Kasumi-1 (cell line): ENCODE results near the gene KANK4.
"Not testable (repeated sequence)": the region's sequence is repeated elsewhere in the genome, so short reads cannot be mapped to it uniquely, and the experiment has no call there.

Experiments
- DNase-seq, 2 experiments: peaks; one replicate each; lab custom pipeline; 2025; lab: John Stamatoyannopoulos, UW

The KANK4 gene

DNA sequence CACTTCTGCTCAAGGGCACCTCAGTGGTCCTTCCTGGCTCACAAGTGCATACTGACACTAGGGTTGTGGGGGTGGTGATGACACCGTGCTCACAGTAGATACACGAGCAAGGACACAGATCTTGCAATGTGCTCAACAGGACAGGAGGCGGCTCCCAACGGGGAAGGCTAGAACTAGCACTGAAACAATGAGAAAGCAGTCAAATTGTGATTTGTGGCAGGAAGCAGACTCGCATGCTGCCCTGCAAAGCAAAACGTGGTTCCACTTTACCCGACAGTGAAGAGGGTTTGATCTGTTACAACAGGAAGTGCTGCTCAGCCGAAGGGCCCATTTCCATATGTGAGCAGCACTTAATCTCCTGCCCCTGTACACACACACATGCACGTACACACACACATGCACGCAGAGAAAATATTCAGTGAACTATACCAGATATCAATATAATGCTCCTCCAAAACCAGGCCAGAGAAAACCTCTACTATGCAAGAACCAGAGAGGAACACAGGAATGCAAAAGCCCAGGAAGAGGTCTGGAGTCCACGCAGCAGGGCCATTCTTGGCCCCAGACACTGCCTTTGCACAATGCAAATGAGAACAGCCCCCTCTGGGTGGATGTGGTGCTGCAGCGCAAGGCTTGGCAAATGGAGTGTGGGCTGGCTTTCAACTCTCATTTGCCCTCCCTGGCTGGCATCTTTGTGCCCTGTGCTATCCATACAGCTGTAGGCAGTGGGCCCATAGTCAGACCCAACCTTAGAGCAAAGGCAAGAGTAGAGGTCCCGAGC is 47.1 kb downstream of the KANK4 start:
- peak; percentile 97 to 98 for DNase-seq

GRCh38 chr1:62271134-62271533 is 48.1 kb downstream of the KANK4 start:
- DNase-seq = no peak

DNA sequence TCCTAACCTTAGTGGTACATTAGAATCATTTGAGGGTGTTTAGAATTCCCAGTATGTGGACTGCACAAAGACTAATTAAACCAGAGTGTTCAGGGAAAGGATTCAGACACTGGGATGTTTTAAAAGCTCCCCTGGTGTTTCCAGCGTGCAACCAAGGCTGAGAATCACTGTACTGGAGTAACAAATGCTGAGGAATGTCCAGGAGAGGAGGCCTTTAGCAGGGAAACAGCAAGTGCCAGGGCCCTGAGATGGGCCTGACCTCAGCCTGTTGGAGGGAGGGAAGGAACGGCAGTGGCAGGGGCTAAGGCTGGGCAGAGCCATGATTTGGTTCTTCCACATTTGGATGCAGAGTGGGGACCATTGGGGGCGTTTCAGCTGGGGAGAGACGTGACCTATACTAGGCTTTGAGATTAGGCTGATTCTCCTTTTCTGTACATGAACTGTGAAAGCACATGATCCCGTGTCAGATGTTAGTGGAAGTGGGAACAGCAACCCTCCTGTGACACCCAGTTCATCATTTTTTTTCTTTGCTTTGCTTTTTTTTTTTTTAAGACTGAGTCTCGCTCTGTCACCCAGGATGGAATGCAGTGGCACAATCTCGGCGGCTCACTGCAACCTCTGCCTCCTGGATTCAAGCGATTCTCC is 49.3 kb downstream of the KANK4 start:
- DNase-seq = no peak

- no peak for DNase-seq
These were observed 49.8 kb downstream of the KANK4 start for GRCh38 chr1:62269439-62269838.

DNA sequence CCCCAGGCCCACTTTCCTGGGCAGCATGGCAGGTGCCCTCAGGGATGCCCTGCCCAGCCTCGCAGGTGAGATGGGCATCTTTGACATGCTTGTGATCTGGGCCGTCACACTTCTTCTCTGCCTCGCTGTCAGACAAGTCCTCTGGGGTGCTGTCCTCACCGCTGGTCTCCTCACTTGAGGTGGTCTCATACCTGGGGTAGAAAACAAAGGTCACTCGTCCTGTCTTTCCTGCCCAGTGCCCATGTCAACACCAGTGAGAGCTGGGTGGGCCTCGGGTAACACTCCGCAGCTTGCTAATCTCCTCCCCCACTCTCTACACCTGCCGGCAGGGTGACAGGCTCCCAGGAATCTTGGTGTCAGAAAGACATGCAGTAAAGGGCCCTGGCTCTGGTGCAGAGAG is 50.9 kb downstream of the KANK4 start:
- DNase-seq = no peak

DNA sequence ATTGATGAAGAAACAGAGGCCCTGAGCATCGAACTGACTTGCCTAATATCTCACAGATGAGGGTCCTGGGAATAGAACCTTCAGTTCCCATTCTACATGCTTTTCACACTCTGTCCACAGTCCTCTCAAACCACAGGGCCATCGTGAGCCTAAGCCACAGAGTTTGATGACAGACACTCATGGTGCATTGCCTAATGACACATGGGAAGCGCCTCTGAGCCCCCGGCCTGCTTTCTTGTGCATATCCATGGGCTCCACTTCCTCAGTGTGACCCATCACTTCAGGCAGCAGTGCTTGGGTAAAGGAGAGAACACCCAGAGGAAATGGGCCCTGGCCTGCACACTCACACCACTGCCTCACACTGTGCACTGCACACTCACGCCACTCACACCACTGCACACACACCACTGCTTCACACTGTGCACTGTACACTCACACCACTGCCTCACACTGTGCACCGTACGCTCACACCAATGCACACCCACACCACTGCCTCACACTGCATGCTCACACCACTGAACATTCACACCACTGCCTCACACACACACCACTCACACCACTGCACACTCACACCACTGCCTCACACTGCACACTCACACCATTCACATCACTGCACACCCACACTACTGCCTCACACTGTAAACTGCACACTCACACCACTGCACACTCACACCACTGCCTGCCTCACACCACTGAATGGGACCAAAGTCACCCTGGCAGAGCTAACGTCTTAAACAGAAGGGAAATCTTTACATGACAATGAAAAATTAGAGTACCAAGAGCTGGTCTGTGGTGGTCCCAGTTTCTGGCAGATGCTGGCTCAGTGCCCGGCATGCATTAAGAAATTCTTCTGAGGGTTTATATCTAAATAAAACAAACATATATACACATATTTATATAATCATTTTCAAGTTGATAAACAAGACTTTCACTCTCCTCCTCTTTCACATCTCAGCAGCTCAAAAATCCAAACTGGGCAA is 53.0 kb downstream of the KANK4 start:
- DNase-seq = peak; percentile 13 to 16

DNA sequence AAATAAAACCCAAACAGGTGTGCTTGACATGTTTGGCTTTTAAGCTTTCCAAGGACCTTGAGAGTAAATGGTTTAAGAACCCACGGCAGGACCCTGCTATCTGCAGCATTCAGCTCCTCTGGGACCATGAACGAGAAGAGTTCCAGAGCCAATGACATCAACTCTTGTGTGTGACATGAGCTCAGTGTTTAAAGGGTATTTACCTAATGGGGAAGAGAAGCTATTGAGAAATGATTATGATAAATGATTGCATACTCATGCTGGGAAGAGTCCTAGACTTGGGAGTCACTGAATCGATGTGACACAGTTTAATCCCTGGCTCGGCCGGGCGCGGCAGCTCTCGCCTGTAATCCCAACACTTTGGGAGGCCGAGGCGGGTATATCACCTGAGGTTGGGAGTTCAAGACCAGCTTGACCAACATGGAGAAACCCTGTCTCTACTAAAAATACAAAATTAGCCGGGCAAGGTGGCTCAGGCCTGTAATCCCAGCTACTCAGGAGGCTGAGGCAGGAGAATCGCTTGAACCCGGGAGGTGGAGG is 55.4 kb downstream of the KANK4 start:
- no peak for DNase-seq

DNA sequence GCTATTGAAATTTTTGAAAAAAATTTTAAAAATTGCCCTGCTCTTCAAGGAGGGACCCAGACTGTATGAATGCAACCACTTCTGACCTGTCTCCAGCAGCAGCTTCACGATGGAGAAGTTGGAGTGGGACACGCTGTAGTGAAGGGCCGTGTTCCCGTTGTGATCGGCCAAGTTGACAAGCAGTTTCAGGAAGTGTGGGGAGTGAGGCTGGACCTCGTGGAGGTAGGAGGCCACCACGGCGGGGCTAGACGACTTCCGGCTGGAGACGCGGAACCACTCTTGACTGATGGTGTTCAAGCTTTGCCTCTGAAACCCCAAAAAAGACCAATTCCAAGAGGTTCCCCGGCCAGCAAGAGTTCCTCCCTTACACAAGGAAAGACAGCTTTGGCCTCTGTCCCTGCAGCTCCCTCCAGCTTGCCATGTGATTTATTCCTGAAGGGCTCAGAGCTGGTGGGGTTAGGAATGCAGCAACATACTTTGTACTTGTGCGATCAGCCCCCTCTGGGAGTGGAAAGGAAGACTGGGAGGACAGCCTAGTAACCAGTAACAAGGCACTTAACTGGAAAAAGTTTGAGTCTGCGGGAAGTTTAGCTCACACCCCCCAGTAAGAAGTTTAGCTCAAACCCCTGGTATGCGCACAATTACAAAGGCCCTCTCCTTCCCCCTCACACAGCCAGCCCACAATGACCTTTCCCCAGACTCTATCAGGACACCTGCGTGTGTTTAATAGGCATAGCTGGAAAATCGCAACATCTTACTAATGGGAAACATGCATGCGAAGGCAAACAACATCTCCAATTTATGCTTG is 56.0 kb downstream of the KANK4 start:
- no peak for DNase-seq

DNA sequence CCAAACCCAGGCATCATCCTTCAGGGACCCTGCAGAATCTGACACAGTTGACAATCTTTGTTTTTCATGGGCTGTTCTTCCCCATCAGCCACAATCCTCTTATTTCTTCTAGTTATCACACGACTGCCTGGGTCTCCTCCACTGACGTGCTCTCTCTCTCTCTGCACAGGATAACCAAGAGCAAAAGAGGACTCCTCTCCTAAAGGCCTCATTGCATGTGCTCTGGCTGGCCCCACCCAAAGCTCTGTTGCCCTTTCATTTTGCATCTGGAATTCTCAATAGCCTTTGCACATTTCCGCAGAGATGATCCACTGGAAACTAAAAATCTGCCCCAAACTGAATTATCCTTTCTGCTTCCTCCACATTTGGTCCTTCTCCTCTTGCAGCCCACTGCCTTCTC is 58.5 kb downstream of the KANK4 start:
- no peak for DNase-seq

- DNase-seq = no peak
These were observed 59.7 kb downstream of the KANK4 start for GRCh38 chr1:62259551-62259950.

- peak in 1 of 2 experiments; percentile 15 for DNase-seq
These were observed 69.0 kb downstream of the KANK4 start for GRCh38 chr1:62250126-62250726.

DNA sequence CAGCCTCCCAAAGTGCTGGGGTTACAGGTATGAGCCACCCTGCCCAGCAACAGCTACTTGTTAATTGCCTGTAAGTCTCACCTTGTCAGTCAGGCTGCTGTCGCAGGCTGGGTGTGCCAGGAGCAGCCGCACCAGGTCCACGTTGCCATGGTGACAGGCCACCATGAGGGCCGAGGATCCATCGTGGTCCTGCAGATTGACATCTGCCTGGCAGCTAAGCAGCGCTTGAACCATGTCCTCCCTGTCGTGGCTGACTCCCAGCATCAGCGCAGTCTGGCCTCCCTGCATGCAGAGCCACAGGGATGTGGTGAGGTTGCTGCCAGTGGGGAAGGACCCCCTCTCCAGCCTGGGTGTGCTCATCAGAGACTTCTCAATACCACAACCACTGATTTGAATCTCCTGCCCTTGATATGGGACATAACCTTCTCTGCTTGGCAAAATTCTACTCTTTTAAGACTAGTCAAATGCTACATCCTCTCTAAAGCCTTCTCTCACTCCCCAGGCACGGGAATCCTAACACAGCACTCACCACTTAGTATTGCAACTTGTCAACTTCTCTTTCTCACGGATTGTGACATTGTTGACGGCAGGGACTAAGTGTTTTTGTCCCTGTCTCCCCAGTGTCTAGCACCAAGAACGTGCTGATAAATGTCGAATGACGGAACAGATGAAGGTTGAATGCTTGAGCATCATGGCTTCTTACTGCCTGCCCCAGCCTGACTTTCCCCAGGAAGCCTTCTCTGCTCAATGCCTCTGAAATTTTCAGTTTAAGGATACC is 71.7 kb downstream of the KANK4 start:
- no peak for DNase-seq

DNA sequence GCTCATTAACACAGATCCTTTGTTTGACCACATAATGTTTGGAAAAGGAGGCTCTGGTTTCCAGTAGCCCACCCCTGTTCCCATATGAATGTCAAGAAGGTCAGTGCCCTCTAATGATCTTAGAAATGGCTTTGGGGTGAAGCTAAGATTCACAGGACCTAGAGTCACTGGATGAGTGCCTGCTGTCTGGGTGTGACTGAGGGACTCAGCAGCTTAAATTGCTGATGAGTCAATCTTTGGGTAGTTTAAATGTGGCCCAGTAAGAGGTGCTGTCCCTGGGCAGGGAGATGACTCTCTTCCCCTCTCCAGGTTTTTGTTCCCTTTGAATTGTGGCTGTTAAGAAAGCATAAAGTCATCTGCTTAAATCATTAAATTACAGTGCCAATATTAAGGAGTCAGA is 74.0 kb downstream of the KANK4 start:
- DNase-seq = no peak

- not testable (repeated sequence) for DNase-seq
These were observed 74.9 kb downstream of the KANK4 start for GRCh38 chr1:62244380-62244779.

DNA sequence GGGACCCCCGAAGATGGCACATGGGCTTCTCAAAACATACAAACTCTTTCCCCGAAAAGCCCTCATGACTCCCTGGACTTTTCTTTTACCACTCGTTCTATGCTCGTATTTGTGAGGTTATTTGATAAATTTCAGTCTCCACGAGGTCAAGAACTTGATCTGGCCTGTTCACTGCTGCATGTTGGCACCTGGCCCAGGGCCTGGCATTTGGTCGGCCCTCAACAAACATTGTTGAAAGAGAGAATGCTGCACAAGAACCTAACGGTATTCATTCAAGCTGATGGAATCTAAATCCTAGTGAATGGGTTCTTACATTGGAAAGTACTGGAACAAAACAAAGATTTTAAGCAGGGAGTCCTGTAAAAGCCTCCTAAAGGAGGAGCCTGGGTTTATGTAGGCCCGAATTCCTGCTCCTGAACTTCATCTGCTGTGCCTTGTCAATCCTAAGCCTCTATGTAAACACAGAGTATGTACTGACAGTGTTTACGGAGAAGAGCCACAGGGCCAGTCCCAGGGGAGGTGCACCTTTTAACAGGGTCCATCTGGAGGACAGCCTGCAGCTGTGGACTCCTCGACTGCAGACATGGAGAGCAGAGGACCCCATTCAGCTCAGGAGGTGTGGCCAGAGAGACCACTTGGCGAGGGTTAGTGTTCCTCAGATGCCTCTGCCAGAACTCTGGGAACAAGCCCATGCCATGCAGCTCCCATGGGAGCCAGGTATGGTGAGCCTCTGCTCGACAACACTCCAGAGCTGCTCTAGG is 77.7 kb downstream of the KANK4 start:
- no peak for DNase-seq

- no peak for DNase-seq
These were observed 78.4 kb downstream of the KANK4 start for GRCh38 chr1:62240651-62241370.

GRCh38 chr1:62239652-62240403 is 79.4 kb downstream of the KANK4 start:
- DNase-seq = not testable (repeated sequence)

DNA sequence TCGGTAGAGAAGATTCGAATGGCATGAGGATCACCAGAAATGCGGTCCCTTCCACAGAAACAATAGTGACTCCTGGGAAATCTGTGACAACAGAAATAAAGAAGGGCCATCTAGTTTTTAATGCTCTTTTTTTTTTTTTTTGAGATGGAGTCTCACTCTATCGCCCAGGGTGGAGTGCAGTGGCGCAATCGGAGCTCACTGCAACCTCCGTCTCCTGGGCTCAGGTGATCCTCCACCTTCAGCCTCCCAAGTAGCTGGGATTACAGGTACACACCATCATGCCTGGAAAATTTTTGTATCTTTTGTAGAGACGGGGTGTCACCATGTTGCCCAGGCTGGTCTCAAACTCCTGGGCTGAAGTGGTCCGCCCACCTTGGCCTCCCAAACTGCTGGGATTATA is 80.7 kb downstream of the KANK4 start:
- no peak for DNase-seq
